ENCODE results near the gene PALLD. TPM values are rescaled to one million over a fixed set of nuclear protein-coding genes. Genes with fewer than 3 reads are reported as not detected.

Gene PALLD
- total RNA-seq, 1 donor from 2014 or later: 179 TPM

- intact Hi-C loops (cut with DNase I): loop anchor here (10.0 kb wide), 1 partner anchor 118 kb away; no protein-coding TSS in a partner anchor
- Histone ChIP-seq H3K36me3 (no peaks in the 10 kb centered on the region), H3K9me3 (no peaks in the 10 kb centered on the region), H3K27me3 (no peaks in the 10 kb centered on the region), H3K4me1 (no peaks in the 10 kb centered on the region), H3K27ac (peak overlapping the region; percentile 82), H3K4me3 (peak overlapping the region; percentile 67)
- TF ChIP-seq, protein P1, sequence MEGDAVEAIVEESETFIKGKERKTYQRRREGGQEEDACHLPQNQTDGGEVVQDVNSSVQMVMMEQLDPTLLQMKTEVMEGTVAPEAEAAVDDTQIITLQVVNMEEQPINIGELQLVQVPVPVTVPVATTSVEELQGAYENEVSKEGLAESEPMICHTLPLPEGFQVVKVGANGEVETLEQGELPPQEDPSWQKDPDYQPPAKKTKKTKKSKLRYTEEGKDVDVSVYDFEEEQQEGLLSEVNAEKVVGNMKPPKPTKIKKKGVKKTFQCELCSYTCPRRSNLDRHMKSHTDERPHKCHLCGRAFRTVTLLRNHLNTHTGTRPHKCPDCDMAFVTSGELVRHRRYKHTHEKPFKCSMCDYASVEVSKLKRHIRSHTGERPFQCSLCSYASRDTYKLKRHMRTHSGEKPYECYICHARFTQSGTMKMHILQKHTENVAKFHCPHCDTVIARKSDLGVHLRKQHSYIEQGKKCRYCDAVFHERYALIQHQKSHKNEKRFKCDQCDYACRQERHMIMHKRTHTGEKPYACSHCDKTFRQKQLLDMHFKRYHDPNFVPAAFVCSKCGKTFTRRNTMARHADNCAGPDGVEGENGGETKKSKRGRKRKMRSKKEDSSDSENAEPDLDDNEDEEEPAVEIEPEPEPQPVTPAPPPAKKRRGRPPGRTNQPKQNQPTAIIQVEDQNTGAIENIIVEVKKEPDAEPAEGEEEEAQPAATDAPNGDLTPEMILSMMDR (IDR thresholded peaks at IDR 0.05): no peak
- DNase-seq (peak; percentile 69), ATAC-seq (peak; percentile 31)
These were observed 336.1 kb downstream of the PALLD start for GRCh38 chr4:168832763-168833575.

- no peaks in the 10 kb centered on the region for H3K36me3 ChIP-seq
- intact Hi-C loops (cut with DNase I): loop anchor here (10.0 kb wide), 1 partner anchor 119 kb away; no protein-coding TSS in a partner anchor
- H3K27ac ChIP-seq: peak overlapping the region; percentile 82
- no peaks in the 10 kb centered on the region for H3K27me3 ChIP-seq
- DNase-seq (no peak), ATAC-seq (no peak)
- H3K4me3 ChIP-seq: peak overlapping the region; percentile 67
- no peaks in the 10 kb centered on the region for H3K9me3 ChIP-seq
- H3K4me1 ChIP-seq: peaks cover under 1% of the 10 kb centered on the region
- TF ChIP-seq, protein P1 (IDR thresholded peaks at IDR 0.05): no peak
These were observed 337.0 kb downstream of the PALLD start for GRCh38 chr4:168833881-168834280.

DNA sequence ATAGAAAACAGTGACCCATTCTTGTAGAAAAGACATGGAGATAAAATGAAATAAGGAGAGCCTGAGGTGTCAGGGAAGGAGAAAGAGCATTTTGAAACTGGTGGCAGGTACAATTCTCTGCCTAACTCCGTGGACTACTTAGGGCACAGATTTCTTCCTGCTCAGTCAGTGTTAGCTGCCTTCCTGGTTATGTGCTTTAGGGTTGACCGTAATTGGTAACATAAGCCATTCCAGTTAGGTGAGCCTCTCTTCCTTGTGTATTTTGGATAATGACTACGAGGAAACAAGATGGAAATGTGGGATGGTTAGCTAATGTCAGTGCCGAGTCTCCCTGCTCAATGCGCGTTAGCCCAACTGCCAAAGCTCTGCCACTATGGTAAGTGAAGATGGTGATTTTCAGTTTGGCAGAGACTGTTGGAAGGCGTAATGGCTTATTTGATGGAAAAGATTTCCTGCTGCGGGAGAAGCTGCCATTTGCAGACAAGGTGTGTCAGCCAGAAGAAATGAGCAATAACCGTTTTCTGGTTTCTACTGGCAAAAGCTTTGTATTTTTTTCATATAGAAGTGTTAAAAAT is 339.1 kb downstream of the PALLD start:
- TF ChIP-seq, protein P1 (IDR thresholded peaks at IDR 0.05): no peak
- peak overlapping the region; percentile 8 for H3K27ac ChIP-seq
- H3K4me3 ChIP-seq: peak overlapping the region; percentile 67
- H3K9me3 ChIP-seq: no peaks in the 10 kb centered on the region
- DNase-seq: no peak
- intact Hi-C loops (cut with DNase I): loop anchor here (10.0 kb wide), 1 partner anchor 121 kb away; no protein-coding TSS in a partner anchor
- no peak for ATAC-seq
- H3K27me3 ChIP-seq: no peaks in the 10 kb centered on the region
- H3K4me1 ChIP-seq: peaks cover 12% of the 10 kb centered on the region
- H3K36me3 ChIP-seq: no peaks in the 10 kb centered on the region

- DNase-seq (no peak), ATAC-seq (no peak)
- H3K4me1 ChIP-seq: peaks cover 17% of the 10 kb centered on the region
- TF ChIP-seq, protein P1 (IDR thresholded peaks at IDR 0.05): no peak
- intact Hi-C loops (cut with DNase I): loop anchor here (10.0 kb wide), 1 partner anchor 122 kb away; no protein-coding TSS in a partner anchor
- peak overlapping the region; percentile 8 for H3K27ac ChIP-seq
- H3K36me3 ChIP-seq: no peaks in the 10 kb centered on the region
- H3K9me3 ChIP-seq: no peaks in the 10 kb centered on the region
- peak overlapping the region; percentile 67 for H3K4me3 ChIP-seq
- no peaks in the 10 kb centered on the region for H3K27me3 ChIP-seq
These were observed 339.6 kb downstream of the PALLD start for GRCh38 chr4:168836490-168836889.

DNA sequence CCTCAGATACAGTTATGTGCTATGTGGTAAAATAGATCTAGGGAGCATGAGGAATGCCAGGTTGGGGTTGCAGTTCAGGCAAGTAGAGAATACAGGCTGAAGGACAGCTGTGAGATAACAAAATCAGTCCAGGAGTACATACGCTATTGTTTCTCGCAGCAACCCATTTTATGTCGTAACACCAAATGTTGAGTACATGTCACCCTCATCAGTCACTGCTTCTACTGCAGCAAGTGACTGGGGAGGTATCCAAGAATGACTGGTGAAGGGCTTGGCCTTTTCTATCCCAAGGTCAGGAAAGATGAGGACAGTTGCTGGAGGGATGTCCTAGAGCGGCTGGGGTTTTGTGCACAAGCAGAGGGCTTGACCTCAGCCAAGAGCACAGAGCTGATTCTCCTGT is 341.1 kb downstream of the PALLD start:
- DNase-seq (no peak), ATAC-seq (peak; percentile 49)
- H3K9me3 ChIP-seq: no peaks in the 10 kb centered on the region
- H3K27me3 ChIP-seq: no peaks in the 10 kb centered on the region
- no peaks in the 10 kb centered on the region for H3K36me3 ChIP-seq
- intact Hi-C loops (cut with DNase I): loop anchor here (10.0 kb wide), 1 partner anchor 123 kb away; no protein-coding TSS in a partner anchor
- H3K27ac ChIP-seq: peak overlapping the region; percentile 48
- H3K4me3 ChIP-seq: no peak overlapping the region
- H3K4me1 ChIP-seq: peaks cover 26% of the 10 kb centered on the region
- TF ChIP-seq, protein P1 (IDR thresholded peaks at IDR 0.05): no peak

Data from upper lobe of right lung (tissue), 1 donor.